OCI-LY3 (cell line): ENCODE measurements around the gene DCAF4.

Experiments
- H2AFZ ChIP-seq: fragments of 200-600, 300-600 bp; shearing (Covaris generic); 2 replicates; pipeline ENCODE4 v1.6.0; 2014; ENCODE audit warnings: antibody characterized with exemption, low read depth, low read length
- H3K27ac ChIP-seq: fragments of 200-600, 300-600 bp; sonication (generic); 2 replicates; pipeline ENCODE4 v1.5.1; 2014; ENCODE audit warnings: mild to moderate bottlenecking, low read length, moderate library complexity, mixed read lengths
- H3K27me3 ChIP-seq: fragments of 200-600, 300-600 bp; sonication (generic); 2 replicates; pipeline ENCODE4 v1.6.1; 2014; ENCODE audit warnings: low read depth, low read length, mixed read lengths
- H3K36me3 ChIP-seq: fragments of 200-600, 300-600 bp; sonication (generic); replicated peaks from 2 replicates; pipeline ENCODE3; 2014; ENCODE audit warnings: low read depth, low read length, mixed read lengths
- H3K4me1 ChIP-seq: fragments of 300-600, 200-600 bp; sonication (generic); 2 replicates; pipeline ENCODE4 v1.6.1; 2014; ENCODE audit warnings: low read length, mixed read lengths
- H3K4me2 ChIP-seq: fragments of 200-600, 300-600 bp; sonication (generic); 2 replicates; pipeline ENCODE4 v1.6.1; 2014; ENCODE audit warnings: low read length, mixed read lengths
- H3K4me3 ChIP-seq: fragments of 300-600, 200-600 bp; sonication (generic); 2 replicates; pipeline ENCODE4 v1.5.1; 2014; ENCODE audit warnings: antibody characterized with exemption, mild to moderate bottlenecking, low read length, moderate library complexity
- H3K79me2 ChIP-seq: fragments of 300-600, 200-600 bp; shearing (Covaris generic); 2 replicates; pipeline ENCODE4 v1.6.1; 2014; ENCODE audit warnings: mild to moderate bottlenecking, low read length, mixed read lengths
- H3K9ac ChIP-seq: fragments of 300-600, 200-600 bp; shearing (Covaris generic); 2 replicates; pipeline ENCODE4 v1.6.0; 2014; ENCODE audit warnings: mild to moderate bottlenecking, low read length, moderate library complexity
- H3K9me3 ChIP-seq: fragments of 200-600, 300-600 bp; shearing (Covaris generic); 2 replicates; pipeline ENCODE4 v1.6.1; 2014; ENCODE audit warnings: low read length, mixed read lengths; ENCODE audit not compliant: insufficient read depth
- H4K20me1 ChIP-seq: fragments of 200-600, 300-600 bp; sonication (generic); 2 replicates; pipeline ENCODE4 v1.6.1; 2016; ENCODE audit warnings: low read length, mixed read lengths; ENCODE audit not compliant: insufficient read depth
- EZH2phosphoT487 ChIP-seq: fragments of 200-600 bp; shearing (Covaris generic); IDR thresholded peaks from 2 replicates; pipeline ENCODE4 v1.6.1; 2018; ENCODE audit warnings: antibody characterized with exemption, mixed run types, low read depth
- TF ChIP-seq, protein P1 (sequence below): fragments of 200-600, 300-600 bp; sonication (generic); IDR thresholded peaks from 2 replicates; pipeline ENCODE4 v1.5.1; 2014; ENCODE audit warnings: antibody characterized with exemption, low read length, low read depth

DCAF4 gene

DNA sequence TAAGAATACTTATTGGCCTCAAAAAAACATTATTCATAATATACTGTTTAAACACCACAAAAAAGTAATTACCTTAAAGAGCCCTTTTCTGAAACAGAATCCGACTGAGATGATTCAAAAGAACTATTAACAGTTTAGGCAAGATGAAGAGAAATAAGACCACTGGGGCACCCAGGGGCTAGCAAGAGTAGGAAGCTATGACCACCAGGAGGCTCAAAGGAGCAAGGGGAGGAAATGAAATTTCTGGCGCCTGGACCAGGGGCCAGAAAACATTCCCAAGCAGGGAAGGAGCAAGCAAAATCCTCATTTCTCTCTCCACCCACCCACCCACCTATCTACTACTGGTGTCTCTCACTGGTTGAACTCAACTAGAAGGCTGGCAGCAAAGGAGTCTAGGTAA lies 6.3 kb upstream of the DCAF4 start:
- peaks cover 36% of the 10 kb centered on the region for H3K27me3 ChIP-seq
- H3K4me1 ChIP-seq = no peaks in the 10 kb centered on the region
- no peaks in the 10 kb centered on the region for H3K9me3 ChIP-seq
- TF ChIP-seq EZH2phosphoT487 = no peak
- TF ChIP-seq, protein P1, sequence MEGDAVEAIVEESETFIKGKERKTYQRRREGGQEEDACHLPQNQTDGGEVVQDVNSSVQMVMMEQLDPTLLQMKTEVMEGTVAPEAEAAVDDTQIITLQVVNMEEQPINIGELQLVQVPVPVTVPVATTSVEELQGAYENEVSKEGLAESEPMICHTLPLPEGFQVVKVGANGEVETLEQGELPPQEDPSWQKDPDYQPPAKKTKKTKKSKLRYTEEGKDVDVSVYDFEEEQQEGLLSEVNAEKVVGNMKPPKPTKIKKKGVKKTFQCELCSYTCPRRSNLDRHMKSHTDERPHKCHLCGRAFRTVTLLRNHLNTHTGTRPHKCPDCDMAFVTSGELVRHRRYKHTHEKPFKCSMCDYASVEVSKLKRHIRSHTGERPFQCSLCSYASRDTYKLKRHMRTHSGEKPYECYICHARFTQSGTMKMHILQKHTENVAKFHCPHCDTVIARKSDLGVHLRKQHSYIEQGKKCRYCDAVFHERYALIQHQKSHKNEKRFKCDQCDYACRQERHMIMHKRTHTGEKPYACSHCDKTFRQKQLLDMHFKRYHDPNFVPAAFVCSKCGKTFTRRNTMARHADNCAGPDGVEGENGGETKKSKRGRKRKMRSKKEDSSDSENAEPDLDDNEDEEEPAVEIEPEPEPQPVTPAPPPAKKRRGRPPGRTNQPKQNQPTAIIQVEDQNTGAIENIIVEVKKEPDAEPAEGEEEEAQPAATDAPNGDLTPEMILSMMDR = peak; percentile 24
- no peak overlapping the region for H3K4me3 ChIP-seq
- no peak overlapping the region for H3K27ac ChIP-seq
- H3K79me2 ChIP-seq = no peaks in the 10 kb centered on the region
- H4K20me1 ChIP-seq = no peaks in the 10 kb centered on the region
- no peak overlapping the region for H3K4me2 ChIP-seq
- H3K9ac ChIP-seq = no peak overlapping the region
- H2AFZ ChIP-seq = no peak overlapping the region
- H3K36me3 ChIP-seq = no peaks in the 10 kb centered on the region

DNA sequence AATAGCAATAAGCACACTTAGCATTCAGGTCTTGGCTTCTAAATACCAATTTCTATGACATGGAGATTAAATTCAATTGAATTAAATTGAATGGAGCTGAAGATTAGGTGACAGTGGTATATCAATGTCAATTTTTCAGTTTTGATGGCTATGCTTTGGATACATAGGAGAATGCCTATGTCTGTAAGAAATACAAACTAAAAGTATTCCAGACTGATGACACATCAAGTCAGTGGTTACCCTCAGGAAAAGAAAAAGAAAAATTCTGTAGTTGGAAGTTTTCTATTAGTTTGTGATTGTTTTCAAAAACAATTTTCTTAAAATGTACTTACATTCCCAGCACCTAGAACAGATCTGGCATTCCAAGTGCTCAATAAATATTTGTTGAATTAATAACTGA lies 4.9 kb upstream of the DCAF4 start:
- H3K4me1 ChIP-seq = peaks cover 4% of the 10 kb centered on the region; the same call in 1 of the 2 replicates
- no peak overlapping the region for H2AFZ ChIP-seq
- H4K20me1 ChIP-seq = no peaks in the 10 kb centered on the region
- no peak overlapping the region for H3K4me3 ChIP-seq
- no peak overlapping the region for H3K9ac ChIP-seq
- H3K36me3 ChIP-seq = no peaks in the 10 kb centered on the region
- TF ChIP-seq EZH2phosphoT487 = no peak
- H3K79me2 ChIP-seq = no peaks in the 10 kb centered on the region
- H3K27ac ChIP-seq = no peak overlapping the region
- no peaks in the 10 kb centered on the region for H3K9me3 ChIP-seq
- no peak overlapping the region for H3K4me2 ChIP-seq
- peaks cover 36% of the 10 kb centered on the region for H3K27me3 ChIP-seq

DNA sequence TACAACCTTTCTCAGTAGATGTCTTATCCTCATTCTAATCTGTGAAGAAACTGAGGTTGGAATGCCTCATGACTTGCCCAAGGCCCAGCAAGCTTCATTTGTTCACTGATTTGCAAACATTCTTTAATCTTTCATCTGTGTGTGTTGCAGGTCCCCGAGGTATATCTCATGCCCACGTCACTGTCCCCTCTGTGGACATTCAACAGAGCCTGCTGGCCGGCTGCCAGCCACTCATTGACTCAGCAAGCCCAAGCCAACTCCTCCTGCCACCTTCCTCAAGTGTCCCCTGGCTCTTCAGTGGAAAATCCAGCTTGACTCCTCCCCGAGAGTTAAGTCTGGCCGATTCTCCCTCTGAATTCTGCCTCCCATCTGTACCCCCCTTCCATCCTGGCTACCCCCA lies 1.9 kb upstream of the DCAF4 start:
- Histone ChIP-seq H3K4me2 (no peak overlapping the region), H3K9me3 (no peaks in the 10 kb centered on the region), H3K36me3 (no peaks in the 10 kb centered on the region), H4K20me1 (no peaks in the 10 kb centered on the region), H3K79me2 (peaks cover 15% of the 10 kb centered on the region), H3K4me3 (no peak overlapping the region), H3K9ac (no peak overlapping the region), H3K27ac (no peak overlapping the region), H3K4me1 (peaks cover 8% of the 10 kb centered on the region; the same call in 1 of the 2 replicates), H2AFZ (no peak overlapping the region), H3K27me3 (peaks cover 14% of the 10 kb centered on the region)
- TF ChIP-seq, protein P1 = no peak
- TF ChIP-seq EZH2phosphoT487 = no peak

DNA sequence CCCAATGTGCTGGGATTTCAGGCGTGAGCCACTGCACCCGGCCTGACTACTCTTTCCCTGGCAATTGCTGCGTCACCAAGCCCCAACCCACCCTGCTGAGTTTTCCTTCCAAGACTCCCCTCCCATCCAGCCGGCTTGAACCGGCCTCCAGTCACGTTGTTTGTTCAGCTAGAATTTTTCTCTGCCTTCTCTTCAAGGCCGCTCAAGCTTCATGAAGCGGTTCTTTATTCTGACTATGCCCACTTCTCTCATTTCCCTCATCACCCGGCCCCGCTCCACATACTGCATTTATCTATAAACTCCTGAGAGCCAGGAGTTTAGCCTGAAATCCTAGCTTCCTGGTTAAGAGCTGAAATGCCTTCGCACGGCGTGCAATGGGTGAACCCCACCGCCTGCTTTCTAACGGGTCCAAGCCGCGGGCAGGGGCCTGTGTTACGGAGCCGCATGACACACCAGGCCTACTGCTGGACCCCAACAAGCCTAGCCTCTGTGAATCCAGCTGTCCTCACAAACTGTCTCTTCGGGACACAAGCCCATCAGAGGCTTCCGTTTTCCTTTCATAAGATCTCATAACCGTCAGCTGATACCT lies 999 bp upstream of the DCAF4 start:
- H3K36me3 ChIP-seq = no peaks in the 10 kb centered on the region
- peak overlapping the region; percentile 90 for H3K4me2 ChIP-seq
- no peak overlapping the region for H3K27ac ChIP-seq
- H3K9ac ChIP-seq = peak overlapping the region; percentile 59
- peaks cover 8% of the 10 kb centered on the region; the same call in 1 of the 2 replicates for H3K27me3 ChIP-seq
- H3K9me3 ChIP-seq = no peaks in the 10 kb centered on the region
- H2AFZ ChIP-seq = peak overlapping the region; percentile 54; the same call in 1 of the 2 replicates
- H3K4me3 ChIP-seq = peak overlapping the region; percentile 97
- H3K4me1 ChIP-seq = peaks cover 8% of the 10 kb centered on the region; the same call in 1 of the 2 replicates
- H4K20me1 ChIP-seq = no peaks in the 10 kb centered on the region
- TF ChIP-seq, protein P1 = no peak
- TF ChIP-seq EZH2phosphoT487 = no peak
- peaks cover 20% of the 10 kb centered on the region for H3K79me2 ChIP-seq
